ENCODE measurements around the gene CRYBB1. TPM values are rescaled to one million over a fixed set of nuclear protein-coding genes. Genes with fewer than 3 reads are reported as not detected.

The CRYBB1 gene
- total RNA-seq, 1 donor from 2014 or later = not detected

GRCh38 chr22:26646158-26646557 is 28.3 kb upstream of the CRYBB1 start:
- Histone ChIP-seq H3K27ac (no peak overlapping the region), H3K4me3 (no peak overlapping the region), H3K4me1 (peaks cover 12% of the 10 kb centered on the region), H3K27me3 (no peaks in the 10 kb centered on the region), H3K36me3 (no peaks in the 10 kb centered on the region), H3K9me3 (no peaks in the 10 kb centered on the region)
- DNase-seq (ENCODE audit: extremely low spot score in 2 of 2) = no peak
- no peak for TF ChIP-seq CTCF (IDR thresholded peaks at IDR 0.05)
- TF ChIP-seq POLR2A (IDR thresholded peaks at IDR 0.05) = no peak
- no peak for TF ChIP-seq POLR2AphosphoS5 (IDR thresholded peaks at IDR 0.05; ENCODE audit: insufficient read depth in 1 of 2, low read depth in 1 of 2)
- intact Hi-C loops (cut with DNase I) = no loop called here

DNA sequence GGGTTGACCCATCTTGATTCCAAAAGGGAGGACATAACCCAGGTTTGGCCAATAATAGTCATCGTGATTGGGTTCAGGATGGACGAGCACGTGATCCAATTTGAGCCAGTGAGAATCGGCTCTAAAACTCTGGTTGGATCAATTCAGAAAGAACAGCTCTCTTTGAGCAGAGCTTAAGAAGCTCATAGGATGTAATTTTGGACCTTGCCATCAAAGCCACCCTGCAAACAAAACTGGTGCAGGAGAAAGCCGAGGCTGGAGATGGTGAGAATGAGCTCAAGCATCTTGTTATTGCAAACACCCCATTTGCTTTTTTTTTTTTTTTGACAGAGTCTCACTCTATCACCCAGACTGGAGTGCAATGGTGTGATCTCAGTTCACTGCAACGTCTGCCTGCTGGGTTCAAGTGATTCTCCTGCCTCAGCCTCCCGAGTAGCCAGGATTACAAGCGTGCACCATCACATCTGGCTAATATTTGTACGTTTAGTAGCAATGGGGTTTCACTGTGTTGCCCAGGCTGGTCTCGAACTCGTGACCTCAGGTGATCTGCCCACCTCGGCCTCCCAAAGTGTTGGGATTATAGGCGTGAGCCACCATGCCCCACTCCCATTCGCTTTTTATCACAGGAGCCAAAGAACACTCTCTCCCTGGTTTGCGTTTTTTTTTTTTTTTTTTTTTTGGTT is 25.7 kb upstream of the CRYBB1 start:
- no peak overlapping the region for H3K27ac ChIP-seq
- H3K4me1 ChIP-seq = peaks cover 12% of the 10 kb centered on the region
- no peak for DNase-seq (ENCODE audit: extremely low spot score in 2 of 2)
- H3K4me3 ChIP-seq = no peak overlapping the region
- no peaks in the 10 kb centered on the region for H3K27me3 ChIP-seq
- no peak for TF ChIP-seq POLR2AphosphoS5 (IDR thresholded peaks at IDR 0.05; ENCODE audit: insufficient read depth in 1 of 2, low read depth in 1 of 2)
- TF ChIP-seq POLR2A (IDR thresholded peaks at IDR 0.05) = no peak
- no peak for TF ChIP-seq CTCF (IDR thresholded peaks at IDR 0.05)
- intact Hi-C loops (cut with DNase I) = no loop called here
- no peaks in the 10 kb centered on the region for H3K9me3 ChIP-seq
- H3K36me3 ChIP-seq = no peaks in the 10 kb centered on the region

DNA sequence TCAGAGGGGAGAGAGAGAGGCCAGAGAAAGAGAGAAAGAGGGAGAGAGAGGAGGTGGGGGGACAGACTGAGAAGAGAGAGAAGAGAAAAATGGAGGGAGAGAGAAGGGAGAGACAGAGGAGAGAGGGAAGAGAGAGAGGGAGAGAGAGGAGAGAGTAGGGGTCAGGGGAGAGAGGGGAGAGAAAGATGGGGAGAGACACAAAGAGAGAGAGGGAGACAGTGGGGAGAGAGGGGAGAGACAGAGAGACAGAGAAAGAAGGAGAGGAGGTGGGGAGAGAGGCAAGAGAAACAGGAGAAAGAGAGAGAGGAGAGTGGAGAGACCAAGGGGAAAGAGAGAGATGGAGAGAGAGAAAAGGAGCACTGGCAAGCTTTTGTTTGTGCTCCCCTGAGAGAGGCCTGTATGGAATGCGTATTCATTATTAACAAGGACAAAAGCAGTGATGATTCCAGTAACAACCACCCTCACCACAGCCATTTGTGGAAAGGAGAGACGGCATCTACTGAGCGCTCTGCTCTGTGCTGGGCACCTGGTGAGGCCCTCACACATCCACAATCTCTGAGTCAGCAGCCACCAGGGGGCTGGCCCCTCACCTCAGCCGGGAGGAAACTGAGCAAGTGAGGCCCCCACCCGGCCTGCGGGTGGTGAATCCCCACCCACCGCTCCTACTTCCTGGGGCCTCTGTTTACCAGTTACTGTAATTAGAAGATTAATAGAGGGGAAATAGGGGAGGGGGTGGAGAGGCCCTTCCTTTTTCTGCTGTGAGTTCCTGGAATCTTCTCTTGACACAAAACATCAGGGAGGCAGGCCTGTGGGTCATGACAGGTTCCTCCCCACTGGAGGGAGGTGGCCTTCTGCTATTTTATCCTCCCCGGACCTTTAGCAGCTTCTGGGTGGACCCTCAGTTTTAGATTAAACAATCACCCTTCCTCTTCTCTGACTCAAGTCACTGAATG is 24.9 kb upstream of the CRYBB1 start:
- Histone ChIP-seq H3K4me1 (peaks cover 12% of the 10 kb centered on the region), H3K36me3 (no peaks in the 10 kb centered on the region), H3K27ac (no peak overlapping the region), H3K9me3 (no peaks in the 10 kb centered on the region), H3K4me3 (no peak overlapping the region), H3K27me3 (no peaks in the 10 kb centered on the region)
- no peak for TF ChIP-seq POLR2A (IDR thresholded peaks at IDR 0.05)
- TF ChIP-seq CTCF (IDR thresholded peaks at IDR 0.05) = no peak
- no peak for TF ChIP-seq POLR2AphosphoS5 (IDR thresholded peaks at IDR 0.05; ENCODE audit: insufficient read depth in 1 of 2, low read depth in 1 of 2)
- DNase-seq (ENCODE audit: extremely low spot score in 2 of 2) = no peak
- intact Hi-C loops (cut with DNase I) = no loop called here

- Histone ChIP-seq H3K4me3 (no peak overlapping the region), H3K27me3 (no peaks in the 10 kb centered on the region), H3K9me3 (no peaks in the 10 kb centered on the region), H3K36me3 (no peaks in the 10 kb centered on the region), H3K4me1 (no peaks in the 10 kb centered on the region), H3K27ac (no peak overlapping the region)
- no peak for DNase-seq (ENCODE audit: extremely low spot score in 2 of 2)
- intact Hi-C loops (cut with DNase I) = no loop called here
- TF ChIP-seq POLR2A (IDR thresholded peaks at IDR 0.05) = no peak
- no peak for TF ChIP-seq CTCF (IDR thresholded peaks at IDR 0.05)
- TF ChIP-seq POLR2AphosphoS5 (IDR thresholded peaks at IDR 0.05; ENCODE audit: insufficient read depth in 1 of 2, low read depth in 1 of 2) = no peak
Observed at GRCh38 chr22:26636296-26636695, 18.5 kb upstream of the CRYBB1 start.
